Testis (tissue), 3 donors: Measurements from ENCODE around the gene ATP13A2. TPM values are rescaled to one million over a fixed set of nuclear protein-coding genes. Genes with fewer than 3 reads are reported as not detected.

Experiments
- DNase-seq: peaks from one replicate; pipeline ENCODE4 v3.0.0-alpha.2; 2019
- H3K27ac ChIP-seq, 2 donors: fragments of 200-600 bp; sonication (generic); one replicate each; pipeline ENCODE4 v1.5.1; 2019
- H3K27me3 ChIP-seq: fragments of 200-600 bp; sonication (generic); one replicate; pipeline ENCODE4 v1.5.1; 2019
- H3K36me3 ChIP-seq: fragments of 200-600 bp; sonication (generic); one replicate; pipeline ENCODE4 v1.5.1; 2017; ENCODE audit warnings: low read depth; ENCODE audit errors: missing control alignments
- H3K4me1 ChIP-seq: fragments of 200-600 bp; sonication (generic); one replicate; pipeline ENCODE4 v1.5.1; 2019
- H3K4me3 ChIP-seq, 2 donors: fragments of 200-600 bp; sonication (generic); one replicate each; pipeline ENCODE4 v1.5.1; 2017 to 2019
- H3K9me3 ChIP-seq: fragments of 200-600 bp; sonication (generic); one replicate; pipeline ENCODE4 v1.5.1; 2017
- POLR2A ChIP-seq: fragments of 450-650 bp; IDR thresholded peaks from one replicate; pipeline ENCODE4 v1.6.1; 2017; ENCODE audit warnings: antibody characterized with exemption, mild to moderate bottlenecking, moderate library complexity
- WGBS, 2 donors: methylation state at CpG; one replicate each; pipeline ENCODE4 v1.1.5; 2018; 5-methylcytosine and 5-hydroxymethylcytosine counted together
- intact Hi-C: fragments of 100-400 bp; cut with DNase I; formaldehyde crosslinking; loops from one replicate; pipeline ENCODE4 v1.15.1; 2023; ENCODE audit warnings: low total_unique reads
- polyA plus RNA-seq: library from polyadenylated mRNA; stranded (reverse); fragments of 350-450 nt; fragmentation: Illumina TruSeq; extraction: RNeasy Lipid Tissue Mini Kit (QIAGEN cat#74804); gene quantifications from one replicate; pipeline ENCODE4 v1.2.3, GENCODE V29; 2014; ENCODE audit warnings: low read depth, low replicate concordance; ENCODE audit not compliant: insufficient read depth
- total RNA-seq, 2 donors: library from RNA; depleted of rRNA; stranded (reverse); fragments of >200 nt; gene quantifications; one replicate each; pipeline ENCODE4 v1.2.3, GENCODE V29; 2016
- TF ChIP-seq, protein P1 (sequence below), 3 experiments: fragments of 450-650 bp in 2 of 3; fragments of 200-600 bp in 1 of 3; sonication (generic) in 1 of 3; IDR thresholded peaks; one replicate each; pipeline ENCODE4 v1.5.1; 2016 to 2019; ENCODE audit warnings: antibody characterized with exemption in 3 of 3, mild to moderate bottlenecking in 2 of 3, moderate library complexity in 1 of 3

The ATP13A2 gene
- total and polyA plus RNA-seq, 3 donors from 2014 or later, result 36.9 to 45.6 (median 42.4) TPM

DNA sequence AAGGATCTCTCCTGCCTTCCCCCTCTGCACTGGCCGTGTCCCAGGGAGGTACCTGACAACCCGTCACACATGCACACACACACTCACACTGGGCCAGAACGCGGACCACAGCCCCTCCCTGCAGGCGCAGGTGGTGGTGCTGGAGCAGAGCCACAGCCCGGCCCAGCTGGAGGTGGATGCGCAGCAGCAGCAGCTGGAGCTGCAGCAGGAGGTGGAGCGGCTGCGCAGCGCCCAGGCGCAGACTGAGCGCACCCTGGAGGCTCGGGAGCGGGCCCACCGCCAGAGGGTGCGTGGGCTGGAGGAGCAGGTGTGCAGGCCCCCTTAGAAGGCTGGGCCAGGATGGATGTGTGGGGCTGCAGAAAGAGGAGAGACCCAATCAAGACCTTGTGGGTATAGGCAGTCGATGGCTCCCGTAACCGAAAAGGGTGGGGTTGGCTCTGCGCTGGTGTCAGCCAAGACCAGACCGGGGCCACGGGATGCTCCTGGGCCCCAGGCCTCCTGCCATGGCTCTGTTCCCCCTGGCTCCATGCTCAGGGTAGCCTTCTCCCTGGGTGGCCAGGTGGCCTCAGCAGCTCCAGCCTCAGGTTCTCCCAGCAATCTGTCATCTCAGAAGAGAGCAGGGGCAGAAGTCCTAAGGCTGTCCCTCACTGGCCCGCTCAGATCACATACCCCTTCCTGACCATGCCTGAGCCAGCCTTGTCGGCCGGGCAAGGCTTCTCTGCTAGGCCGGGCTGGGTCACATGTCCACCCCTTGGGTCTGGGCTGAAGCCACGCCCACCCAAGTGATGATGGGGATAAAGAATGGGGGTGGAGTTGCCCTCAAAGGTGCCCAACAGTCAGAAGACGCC is 40.2 kb downstream of the ATP13A2 start:
- no peak overlapping the region for H3K27ac ChIP-seq

DNA sequence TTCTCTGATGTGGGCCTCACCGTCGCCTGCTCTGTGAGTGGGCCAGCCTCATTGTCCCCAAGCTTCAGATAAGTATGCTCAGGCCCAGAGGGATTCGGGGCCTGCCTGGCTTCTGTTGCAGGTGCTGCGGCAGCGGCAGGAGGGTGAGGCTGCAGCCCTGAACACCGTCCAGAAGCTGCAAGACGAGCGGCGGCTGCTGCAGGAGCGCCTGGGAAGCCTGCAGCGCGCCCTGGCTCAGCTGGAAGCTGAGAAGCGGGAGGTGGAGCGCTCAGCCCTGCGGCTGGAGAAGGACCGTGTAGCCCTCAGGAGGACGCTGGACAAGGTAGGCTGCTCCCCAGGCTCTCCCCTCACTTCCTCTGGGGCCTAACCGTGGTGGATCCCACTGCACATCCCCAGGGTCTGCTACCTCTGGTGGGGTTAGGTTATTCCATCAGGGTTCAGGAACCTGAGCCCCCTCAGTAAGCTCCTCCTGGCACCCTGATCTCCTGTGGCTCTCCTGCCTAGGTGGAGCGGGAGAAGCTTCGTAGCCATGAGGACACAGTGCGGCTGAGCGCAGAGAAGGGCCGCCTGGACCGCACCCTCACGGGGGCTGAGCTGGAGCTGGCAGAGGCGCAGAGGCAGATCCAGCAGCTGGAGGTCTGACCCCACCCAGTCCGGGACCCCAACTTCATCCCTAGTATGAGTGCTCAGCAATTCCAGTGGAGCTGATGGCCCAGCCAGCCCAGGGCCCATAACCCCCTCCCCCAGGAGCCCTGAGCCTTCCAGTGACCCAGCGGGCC is 41.4 kb downstream of the ATP13A2 start:
- peaks cover 17% of the 10 kb centered on the region for H3K4me1 ChIP-seq
- WGBS, 2 donors, result 95% methylated on average over 28 of the region's 28 CpGs; no CpG with 5 or more reads in 1 of the 2 donors
- H3K9me3 ChIP-seq, result no peaks in the 10 kb centered on the region
- no peak overlapping the region for H3K27ac ChIP-seq
- no peaks in the 10 kb centered on the region for H3K36me3 ChIP-seq
- no peak overlapping the region for H3K4me3 ChIP-seq
- DNase-seq, result no peak
- H3K27me3 ChIP-seq, result no peaks in the 10 kb centered on the region
- intact Hi-C loops, result no loop called here
- TF ChIP-seq, protein P1, sequence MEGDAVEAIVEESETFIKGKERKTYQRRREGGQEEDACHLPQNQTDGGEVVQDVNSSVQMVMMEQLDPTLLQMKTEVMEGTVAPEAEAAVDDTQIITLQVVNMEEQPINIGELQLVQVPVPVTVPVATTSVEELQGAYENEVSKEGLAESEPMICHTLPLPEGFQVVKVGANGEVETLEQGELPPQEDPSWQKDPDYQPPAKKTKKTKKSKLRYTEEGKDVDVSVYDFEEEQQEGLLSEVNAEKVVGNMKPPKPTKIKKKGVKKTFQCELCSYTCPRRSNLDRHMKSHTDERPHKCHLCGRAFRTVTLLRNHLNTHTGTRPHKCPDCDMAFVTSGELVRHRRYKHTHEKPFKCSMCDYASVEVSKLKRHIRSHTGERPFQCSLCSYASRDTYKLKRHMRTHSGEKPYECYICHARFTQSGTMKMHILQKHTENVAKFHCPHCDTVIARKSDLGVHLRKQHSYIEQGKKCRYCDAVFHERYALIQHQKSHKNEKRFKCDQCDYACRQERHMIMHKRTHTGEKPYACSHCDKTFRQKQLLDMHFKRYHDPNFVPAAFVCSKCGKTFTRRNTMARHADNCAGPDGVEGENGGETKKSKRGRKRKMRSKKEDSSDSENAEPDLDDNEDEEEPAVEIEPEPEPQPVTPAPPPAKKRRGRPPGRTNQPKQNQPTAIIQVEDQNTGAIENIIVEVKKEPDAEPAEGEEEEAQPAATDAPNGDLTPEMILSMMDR (IDR thresholded peaks at IDR 0.05), result no peak
- no peak for TF ChIP-seq POLR2A

More for the DNA sequence above, 40.2 kb downstream of the ATP13A2 start:
- intact Hi-C loops, result no loop called here
- Histone ChIP-seq H3K4me1 (peaks cover 16% of the 10 kb centered on the region), H3K36me3 (no peaks in the 10 kb centered on the region), H3K4me3 (no peak overlapping the region), H3K27me3 (no peaks in the 10 kb centered on the region), H3K9me3 (no peaks in the 10 kb centered on the region)
- no peak for TF ChIP-seq POLR2A
- TF ChIP-seq, protein P1 (IDR thresholded peaks at IDR 0.05), result no peak
- WGBS, 2 donors, result 57 to 72% methylated on average over 4 to 28 of the region's 28 CpGs
- no peak for DNase-seq

DNA sequence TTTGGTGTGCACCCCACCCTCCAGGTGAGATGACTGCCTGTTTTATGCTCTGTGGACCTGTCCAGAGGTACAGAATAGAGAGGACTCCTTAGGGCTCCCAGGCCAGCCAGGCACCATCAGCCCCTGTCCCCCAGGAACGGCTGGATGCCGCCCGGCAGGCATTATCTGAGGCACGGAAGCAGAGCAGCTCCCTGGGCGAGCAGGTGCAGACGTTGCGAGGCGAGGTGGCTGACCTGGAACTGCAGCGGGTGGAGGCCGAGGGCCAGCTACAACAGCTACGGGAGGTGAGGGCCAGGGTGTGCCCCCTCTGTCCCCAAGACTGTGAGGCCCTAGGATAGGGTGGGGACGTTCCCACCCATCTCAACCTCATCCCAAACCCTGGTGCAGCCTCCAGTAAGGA is 42.1 kb downstream of the ATP13A2 start:
- H3K4me3 ChIP-seq, result no peak overlapping the region
- H3K27ac ChIP-seq, result no peak overlapping the region
- 93% methylated on average over 12 of the region's 12 CpGs; no CpG with 5 or more reads in 1 of the 2 donors for WGBS, 2 donors
- no peaks in the 10 kb centered on the region for H3K27me3 ChIP-seq
- no peak for DNase-seq
- no peaks in the 10 kb centered on the region for H3K9me3 ChIP-seq
- TF ChIP-seq, protein P1 (IDR thresholded peaks at IDR 0.05), result no peak
- TF ChIP-seq POLR2A, result no peak
- peaks cover 17% of the 10 kb centered on the region for H3K4me1 ChIP-seq
- H3K36me3 ChIP-seq, result no peaks in the 10 kb centered on the region
- intact Hi-C loops, result no loop called here

DNA sequence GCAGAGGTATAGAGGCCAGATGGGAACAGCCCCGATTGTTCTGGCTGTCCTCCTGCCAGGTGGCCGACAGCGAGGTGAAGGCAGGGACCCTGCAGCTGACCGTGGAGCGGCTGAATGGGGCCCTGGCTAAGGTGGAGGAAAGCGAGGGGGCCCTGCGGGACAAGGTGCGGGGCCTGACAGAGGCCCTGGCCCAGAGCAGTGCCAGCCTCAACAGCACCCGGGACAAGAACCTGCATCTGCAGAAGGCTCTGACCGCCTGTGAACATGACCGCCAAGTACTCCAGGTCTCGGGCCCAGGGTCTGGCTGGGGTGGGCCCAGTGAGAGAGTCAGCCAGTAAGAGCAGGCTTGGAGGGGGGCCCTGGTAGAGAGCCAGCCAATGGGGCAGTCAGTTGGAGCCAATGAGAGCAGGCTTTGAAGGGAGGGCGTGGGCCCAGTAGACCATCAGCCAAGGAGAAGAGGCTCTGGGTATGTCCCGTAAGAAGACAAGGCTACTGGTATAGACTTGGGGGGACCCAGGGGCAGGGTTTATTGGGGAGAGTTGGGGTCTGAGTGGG is 42.6 kb downstream of the ATP13A2 start:
- H3K4me1 ChIP-seq, result peaks cover 17% of the 10 kb centered on the region
- no peaks in the 10 kb centered on the region for H3K27me3 ChIP-seq
- TF ChIP-seq POLR2A, result no peak
- TF ChIP-seq, protein P1 (IDR thresholded peaks at IDR 0.05), result no peak
- no peak for DNase-seq
- H3K36me3 ChIP-seq, result no peaks in the 10 kb centered on the region
- no peak overlapping the region for H3K27ac ChIP-seq
- H3K9me3 ChIP-seq, result no peaks in the 10 kb centered on the region
- no peak overlapping the region for H3K4me3 ChIP-seq
- intact Hi-C loops, result no loop called here
- WGBS, 2 donors, result 83 to 91% methylated on average over 11 to 14 of the region's 14 CpGs
